ENCODE measurements around the gene DOCK11. TPM values are rescaled to one million over a fixed set of nuclear protein-coding genes. Genes with fewer than 3 reads are reported as not detected.

Gene DOCK11
- total and polyA plus RNA-seq, 11 donors = 1.8 to 26.3 (median 2.9) TPM

DNA sequence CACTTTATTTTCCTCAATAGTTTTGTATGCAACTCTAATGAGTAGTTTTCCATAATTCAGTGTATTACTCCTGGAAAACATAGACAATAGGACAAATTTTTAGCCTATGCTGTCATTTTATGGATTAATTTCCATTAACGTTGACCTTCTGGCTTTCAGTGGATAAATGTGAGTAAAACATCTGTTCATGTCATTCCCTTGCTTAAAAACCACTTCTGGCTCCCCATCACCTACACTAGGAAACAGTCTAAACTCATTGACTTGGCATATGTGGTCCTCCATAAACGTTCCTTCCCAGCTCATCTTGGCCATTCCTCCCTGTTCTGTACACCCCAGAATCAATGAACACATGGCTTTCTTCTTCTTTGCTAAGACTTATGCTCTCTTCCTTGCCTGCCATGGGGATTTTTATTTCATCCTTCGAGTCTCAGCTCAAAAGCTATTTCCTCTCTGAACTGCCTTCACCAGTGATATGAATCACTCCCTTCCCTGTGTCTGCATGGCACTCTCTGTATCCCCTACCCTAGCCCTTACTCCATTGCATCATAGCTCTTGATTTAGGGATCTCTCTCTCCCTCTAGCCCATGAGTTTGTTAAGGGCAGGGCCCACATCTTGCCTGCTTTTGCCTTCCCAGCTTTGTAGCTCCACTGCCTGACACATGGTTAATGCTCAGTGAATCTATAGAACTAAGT is 34.8 kb downstream of the DOCK11 start:
- no peak for TF ChIP-seq POLR2A (IDR thresholded peaks at IDR 0.05)
- TF ChIP-seq, protein P1, sequence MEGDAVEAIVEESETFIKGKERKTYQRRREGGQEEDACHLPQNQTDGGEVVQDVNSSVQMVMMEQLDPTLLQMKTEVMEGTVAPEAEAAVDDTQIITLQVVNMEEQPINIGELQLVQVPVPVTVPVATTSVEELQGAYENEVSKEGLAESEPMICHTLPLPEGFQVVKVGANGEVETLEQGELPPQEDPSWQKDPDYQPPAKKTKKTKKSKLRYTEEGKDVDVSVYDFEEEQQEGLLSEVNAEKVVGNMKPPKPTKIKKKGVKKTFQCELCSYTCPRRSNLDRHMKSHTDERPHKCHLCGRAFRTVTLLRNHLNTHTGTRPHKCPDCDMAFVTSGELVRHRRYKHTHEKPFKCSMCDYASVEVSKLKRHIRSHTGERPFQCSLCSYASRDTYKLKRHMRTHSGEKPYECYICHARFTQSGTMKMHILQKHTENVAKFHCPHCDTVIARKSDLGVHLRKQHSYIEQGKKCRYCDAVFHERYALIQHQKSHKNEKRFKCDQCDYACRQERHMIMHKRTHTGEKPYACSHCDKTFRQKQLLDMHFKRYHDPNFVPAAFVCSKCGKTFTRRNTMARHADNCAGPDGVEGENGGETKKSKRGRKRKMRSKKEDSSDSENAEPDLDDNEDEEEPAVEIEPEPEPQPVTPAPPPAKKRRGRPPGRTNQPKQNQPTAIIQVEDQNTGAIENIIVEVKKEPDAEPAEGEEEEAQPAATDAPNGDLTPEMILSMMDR (IDR thresholded peaks at IDR 0.05) = no peak
- Histone ChIP-seq H3K4me3 (no peak overlapping the region), H3K27ac (peak overlapping the region in 1 of 12 donors; percentile 79), H3K4me1 (peaks cover 0 to 37% (median 0%) of the 10 kb centered on the region in 12 donors), H3K27me3 (no peaks in the 10 kb centered on the region), H3K9me3 (no peaks in the 10 kb centered on the region), H3K36me3 (no peaks in the 10 kb centered on the region)
- intact Hi-C loops (cut with DNase I) = no loop called here
- peak in 2 of 4 donors; percentile 16 to 34 for ATAC-seq
- WGBS, 4 donors = 29 to 51% (median 37%) methylated on average over 3 of the region's 3 CpGs
- no peak for DNase-seq

DNA sequence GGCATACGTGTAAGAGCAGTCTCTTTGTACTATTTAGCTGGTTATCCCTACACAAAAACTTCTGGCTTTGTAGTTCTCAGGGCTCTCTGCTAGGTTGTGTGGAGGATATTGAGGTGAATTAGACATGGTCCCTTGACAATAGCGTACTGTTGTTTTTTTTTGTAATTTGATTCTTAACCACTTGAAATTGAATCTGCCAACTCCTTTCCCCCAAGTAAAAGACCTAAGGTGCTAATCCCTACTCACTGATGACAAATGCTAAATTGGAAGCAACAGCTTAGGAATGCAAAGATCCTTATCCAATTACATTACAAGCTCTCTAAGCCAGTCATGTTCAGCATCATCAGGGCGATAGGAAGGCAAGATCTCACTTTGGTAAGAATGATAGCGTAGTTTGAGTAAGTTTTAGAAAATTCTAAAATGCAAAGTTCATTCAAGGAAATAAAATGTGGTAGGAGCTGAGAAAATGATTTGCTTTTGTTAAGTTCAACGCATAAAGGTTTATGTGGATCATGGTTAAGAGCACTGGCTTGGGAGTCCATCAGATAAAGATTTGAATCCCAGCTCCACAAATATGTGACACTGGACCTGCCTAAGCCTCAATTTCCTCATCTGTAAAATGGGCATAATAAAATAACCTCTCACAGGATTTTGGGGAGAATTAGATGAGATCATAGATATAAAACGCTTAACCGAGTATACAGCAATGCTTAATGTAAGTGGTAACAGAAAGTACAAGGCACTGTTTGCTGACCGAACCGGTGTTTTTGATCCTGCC is 39.3 kb downstream of the DOCK11 start:
- no peaks in the 10 kb centered on the region for H3K27me3 ChIP-seq
- TF ChIP-seq, protein P1 (IDR thresholded peaks at IDR 0.05) = no peak
- TF ChIP-seq POLR2A (IDR thresholded peaks at IDR 0.05) = no peak
- DNase-seq (no peak), ATAC-seq (no peak)
- no peaks in the 10 kb centered on the region for H3K9me3 ChIP-seq
- H3K4me1 ChIP-seq = peaks cover 0 to 36% (median 0%) of the 10 kb centered on the region in 12 donors
- peak overlapping the region in 1 of 12 donors; percentile 27 for H3K27ac ChIP-seq
- intact Hi-C loops (cut with DNase I) = no loop called here
- no peaks in the 10 kb centered on the region for H3K36me3 ChIP-seq
- no peak overlapping the region for H3K4me3 ChIP-seq
- 83 to 90% (median 86%) methylated on average over 9 of the region's 9 CpGs for WGBS, 4 donors

DNA sequence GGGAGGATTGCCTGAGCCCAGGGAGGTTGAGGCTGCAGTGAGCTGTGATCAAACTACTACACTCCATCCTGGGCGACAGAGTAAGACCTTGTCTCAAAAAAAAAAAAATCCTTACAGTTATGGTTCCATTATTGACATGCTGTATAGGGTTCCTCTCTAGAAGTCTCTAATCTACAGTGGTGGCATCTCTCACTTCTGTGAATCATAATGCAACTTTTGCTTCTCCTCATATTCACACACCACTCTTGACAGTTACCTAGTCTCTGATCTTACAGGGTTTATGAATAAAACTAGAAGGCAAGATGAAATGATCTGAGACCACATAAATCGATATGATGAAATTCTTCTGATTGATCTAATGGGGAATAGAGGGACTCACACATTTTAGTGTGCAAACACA is 40.6 kb downstream of the DOCK11 start:
- H3K27ac ChIP-seq = peak overlapping the region in 1 of 12 donors; percentile 81
- TF ChIP-seq POLR2A (IDR thresholded peaks at IDR 0.05) = no peak
- TF ChIP-seq, protein P1 (IDR thresholded peaks at IDR 0.05) = no peak
- intact Hi-C loops (cut with DNase I) = no loop called here
- no peak for ATAC-seq
- no peak overlapping the region for H3K4me3 ChIP-seq
- no peaks in the 10 kb centered on the region for H3K36me3 ChIP-seq
- H3K9me3 ChIP-seq = no peaks in the 10 kb centered on the region
- peaks cover 0 to 25% (median 0%) of the 10 kb centered on the region in 12 donors for H3K4me1 ChIP-seq
- no peaks in the 10 kb centered on the region for H3K27me3 ChIP-seq
- DNase-seq = no peak
- 70 to 93% (median 82%) methylated on average over 2 of the region's 2 CpGs for WGBS, 4 donors
